Stimulated activated naive CD8-positive, alpha-beta T cell treated with anti-CD3 and anti-CD28 coated beads, Interleukin-15, amount 100 ng/mL, for 72 hours (primary cell): ENCODE data around the gene TRMU.

Experiments used
- ATAC-seq: fragments of 150-1000 bp; cut with Tn5 transposase; 2 replicates; pipeline ENCODE4 v1.10.0; 2021; ENCODE audit warnings: mild to moderate bottlenecking, moderate library complexity
- DNase-seq, 2 donors: peaks; one replicate each; pipeline ENCODE4 v3.0.0; 2021 to 2022
- H3K27ac Mint-ChIP-seq, 2 donors: one replicate each; pipeline ENCODE4 v1.8.0; 2022; ENCODE audit warnings: mild to moderate bottlenecking in 2 of 2, mixed read lengths in 2 of 2, moderate library complexity in 2 of 2
- H3K27me3 Mint-ChIP-seq: one replicate; pipeline ENCODE4 v1.8.0; 2022; ENCODE audit warnings: mixed read lengths
- H3K4me1 Mint-ChIP-seq: one replicate; pipeline ENCODE4 v1.8.0; 2022; ENCODE audit warnings: mild to moderate bottlenecking, mixed read lengths
- H3K4me3 Mint-ChIP-seq, 2 donors: one replicate each; pipeline ENCODE4 v1.8.0; 2022; ENCODE audit warnings: mild to moderate bottlenecking in 2 of 2, mixed read lengths in 2 of 2, moderate library complexity in 1 of 2
- H3K9me3 Mint-ChIP-seq, 2 donors: one replicate each; pipeline ENCODE4 v1.8.0; 2022; ENCODE audit warnings: mixed read lengths in 2 of 2

Gene TRMU

GRCh38 chr22:46355996-46356471, 20.5 kb downstream of the TRMU start:
- peaks cover 4% of the 10 kb centered on the region for H3K4me1 Mint-ChIP-seq
- H3K9me3 Mint-ChIP-seq, result no peaks in the 10 kb centered on the region
- ATAC-seq, result peak; percentile 13
- no peak for DNase-seq
- H3K27me3 Mint-ChIP-seq, result no peaks in the 10 kb centered on the region
- no peak overlapping the region for H3K4me3 Mint-ChIP-seq
- no peak overlapping the region for H3K27ac Mint-ChIP-seq

GRCh38 chr22:46356496-46357480, 21.3 kb downstream of the TRMU start:
- no peaks in the 10 kb centered on the region for H3K9me3 Mint-ChIP-seq
- no peak overlapping the region for H3K4me3 Mint-ChIP-seq
- no peak overlapping the region for H3K27ac Mint-ChIP-seq
- no peaks in the 10 kb centered on the region for H3K27me3 Mint-ChIP-seq
- no peak for DNase-seq
- H3K4me1 Mint-ChIP-seq, result peaks cover 4% of the 10 kb centered on the region
- no peak for ATAC-seq

- peaks cover 6% of the 10 kb centered on the region for H3K27me3 Mint-ChIP-seq
- H3K27ac Mint-ChIP-seq, result no peak overlapping the region
- DNase-seq (no peak), ATAC-seq (no peak)
- no peaks in the 10 kb centered on the region for H3K9me3 Mint-ChIP-seq
- H3K4me3 Mint-ChIP-seq, result no peak overlapping the region
- H3K4me1 Mint-ChIP-seq, result peaks cover 8% of the 10 kb centered on the region
These were observed 22.4 kb downstream of the TRMU start for GRCh38 chr22:46357711-46358520.

GRCh38 chr22:46358766-46359165, 23.3 kb downstream of the TRMU start:
- ATAC-seq (no peak), DNase-seq (no peak)
- H3K4me3 Mint-ChIP-seq, result peak overlapping the region in 1 of 2 donors; percentile 9
- no peaks in the 10 kb centered on the region for H3K9me3 Mint-ChIP-seq
- peaks cover 8% of the 10 kb centered on the region for H3K4me1 Mint-ChIP-seq
- H3K27ac Mint-ChIP-seq, result peak overlapping the region in 1 of 2 donors; percentile 67
- H3K27me3 Mint-ChIP-seq, result peaks cover 12% of the 10 kb centered on the region

- Mint-ChIP-seq H3K4me3 (no peak overlapping the region), H3K27me3 (peaks cover 12% of the 10 kb centered on the region), H3K4me1 (peaks cover 8% of the 10 kb centered on the region), H3K27ac (no peak overlapping the region), H3K9me3 (no peaks in the 10 kb centered on the region)
- no peak for ATAC-seq
- no peak for DNase-seq
These were observed 23.8 kb downstream of the TRMU start for GRCh38 chr22:46359362-46359761.

- no peak overlapping the region for H3K4me3 Mint-ChIP-seq
- H3K27ac Mint-ChIP-seq, result no peak overlapping the region
- H3K27me3 Mint-ChIP-seq, result peaks cover 12% of the 10 kb centered on the region
- H3K4me1 Mint-ChIP-seq, result peaks cover 8% of the 10 kb centered on the region
- ATAC-seq (no peak), DNase-seq (no peak)
- no peaks in the 10 kb centered on the region for H3K9me3 Mint-ChIP-seq
These were observed 24.6 kb downstream of the TRMU start for GRCh38 chr22:46360097-46360496.

- DNase-seq (no peak), ATAC-seq (no peak)
- Mint-ChIP-seq H3K4me1 (peaks cover 8% of the 10 kb centered on the region), H3K27ac (no peak overlapping the region), H3K9me3 (no peaks in the 10 kb centered on the region), H3K27me3 (peaks cover 12% of the 10 kb centered on the region), H3K4me3 (no peak overlapping the region)
These were observed 25.4 kb downstream of the TRMU start for GRCh38 chr22:46360891-46361290.

GRCh38 chr22:46361826-46362202, 26.3 kb downstream of the TRMU start:
- Mint-ChIP-seq H3K9me3 (no peaks in the 10 kb centered on the region), H3K4me3 (no peak overlapping the region), H3K27me3 (peaks cover 12% of the 10 kb centered on the region), H3K4me1 (peaks cover 8% of the 10 kb centered on the region), H3K27ac (peak overlapping the region in 1 of 2 donors; percentile 81)
- no peak for DNase-seq
- ATAC-seq, result no peak

- no peak overlapping the region for H3K4me3 Mint-ChIP-seq
- no peaks in the 10 kb centered on the region for H3K9me3 Mint-ChIP-seq
- H3K27ac Mint-ChIP-seq, result peak overlapping the region in 1 of 2 donors; percentile 81
- ATAC-seq, result peak; percentile 27
- no peak for DNase-seq
- H3K27me3 Mint-ChIP-seq, result peaks cover 12% of the 10 kb centered on the region
- peaks cover 8% of the 10 kb centered on the region for H3K4me1 Mint-ChIP-seq
These were observed 26.9 kb downstream of the TRMU start for GRCh38 chr22:46362203-46362933.

GRCh38 chr22:46362934-46363515, 27.5 kb downstream of the TRMU start:
- ATAC-seq (no peak), DNase-seq (no peak)
- Mint-ChIP-seq H3K27me3 (peaks cover 12% of the 10 kb centered on the region), H3K4me1 (peaks cover 13% of the 10 kb centered on the region), H3K27ac (peak overlapping the region in 1 of 2 donors; percentile 16), H3K9me3 (no peaks in the 10 kb centered on the region), H3K4me3 (no peak overlapping the region)

- ATAC-seq, result no peak
- Mint-ChIP-seq H3K9me3 (no peaks in the 10 kb centered on the region), H3K4me3 (no peak overlapping the region), H3K27me3 (peaks cover 16% of the 10 kb centered on the region), H3K27ac (no peak overlapping the region), H3K4me1 (peaks cover 14% of the 10 kb centered on the region)
- DNase-seq, result no peak
These were observed 28.3 kb downstream of the TRMU start for GRCh38 chr22:46363611-46364321.

GRCh38 chr22:46364341-46365165, 29.0 kb downstream of the TRMU start:
- ATAC-seq (no peak), DNase-seq (no peak)
- H3K4me3 Mint-ChIP-seq, result no peak overlapping the region
- no peak overlapping the region for H3K27ac Mint-ChIP-seq
- H3K4me1 Mint-ChIP-seq, result peaks cover 14% of the 10 kb centered on the region
- H3K27me3 Mint-ChIP-seq, result peaks cover 24% of the 10 kb centered on the region
- no peaks in the 10 kb centered on the region for H3K9me3 Mint-ChIP-seq

GRCh38 chr22:46365166-46365624, 29.7 kb downstream of the TRMU start:
- ATAC-seq (no peak), DNase-seq (no peak)
- H3K9me3 Mint-ChIP-seq, result no peaks in the 10 kb centered on the region
- H3K27me3 Mint-ChIP-seq, result peaks cover 28% of the 10 kb centered on the region
- H3K4me1 Mint-ChIP-seq, result peaks cover 20% of the 10 kb centered on the region
- no peak overlapping the region for H3K4me3 Mint-ChIP-seq
- no peak overlapping the region for H3K27ac Mint-ChIP-seq

GRCh38 chr22:46366327-46366731, 30.8 kb downstream of the TRMU start:
- peak; percentile 2 for ATAC-seq
- peaks cover 30% of the 10 kb centered on the region for H3K4me1 Mint-ChIP-seq
- H3K9me3 Mint-ChIP-seq, result no peaks in the 10 kb centered on the region
- no peak overlapping the region for H3K4me3 Mint-ChIP-seq
- H3K27me3 Mint-ChIP-seq, result peaks cover 28% of the 10 kb centered on the region
- H3K27ac Mint-ChIP-seq, result no peak overlapping the region
- DNase-seq, result no peak
